RWPE2 (cell line): ENCODE data around the gene PMEPA1.
A peak's percentile ranks its signal among the peaks of the same experiment; 100 is the strongest.

Experiments used
- ATAC-seq: fragments of 200-7000 bp; cut with Tn5 transposase; 3 replicates; pipeline ENCODE4 v1.9.1; 2021; ENCODE audit warnings: low read depth
- DNase-seq: peaks from one replicate; pipeline ENCODE4 v3.0.0-alpha.2; 2020; ENCODE audit warnings: low spot score
- H3K27ac ChIP-seq: fragments of 450-650 bp; 2 replicates; pipeline ENCODE4 v1.5.1; 2017; ENCODE audit warnings: mild to moderate bottlenecking; ENCODE audit not compliant: poor library complexity, severe bottlenecking
- H3K27me3 ChIP-seq: fragments of 250-450 bp; sonication (Bioruptor Pico); 2 replicates; pipeline ENCODE4 v1.5.1; 2021; ENCODE audit warnings: mild to moderate bottlenecking, moderate library complexity; ENCODE audit not compliant: insufficient read depth, poor library complexity, severe bottlenecking
- H3K36me3 ChIP-seq: fragments of 250-450 bp; sonication (Bioruptor Pico); 2 replicates; pipeline ENCODE4 v1.5.1; 2020; ENCODE audit warnings: low read depth, mild to moderate bottlenecking, moderate library complexity
- H3K4me1 ChIP-seq: fragments of 250-450 bp; sonication (Bioruptor Pico); 2 replicates; pipeline ENCODE4 v1.5.1; 2021; ENCODE audit warnings: mild to moderate bottlenecking, moderate library complexity; ENCODE audit not compliant: insufficient read depth, poor library complexity, severe bottlenecking
- H3K4me3 ChIP-seq: fragments of 250-450 bp; sonication (Bioruptor Pico); 2 replicates; pipeline ENCODE4 v1.5.1; 2021; ENCODE audit warnings: mild to moderate bottlenecking, moderate library complexity; ENCODE audit not compliant: severe bottlenecking
- H3K9me3 ChIP-seq: fragments of 250-450 bp; sonication (Bioruptor Pico); 2 replicates; pipeline ENCODE4 v1.5.1; 2021; ENCODE audit warnings: mild to moderate bottlenecking, moderate library complexity; ENCODE audit not compliant: severe bottlenecking
- TF ChIP-seq, protein P1 (sequence below): fragments of 450-650 bp; IDR thresholded peaks from one replicate; pipeline ENCODE4 v1.5.1; 2017; ENCODE audit warnings: mild to moderate bottlenecking, moderate library complexity; ENCODE audit not compliant: poor library complexity, severe bottlenecking

PMEPA1 gene

DNA sequence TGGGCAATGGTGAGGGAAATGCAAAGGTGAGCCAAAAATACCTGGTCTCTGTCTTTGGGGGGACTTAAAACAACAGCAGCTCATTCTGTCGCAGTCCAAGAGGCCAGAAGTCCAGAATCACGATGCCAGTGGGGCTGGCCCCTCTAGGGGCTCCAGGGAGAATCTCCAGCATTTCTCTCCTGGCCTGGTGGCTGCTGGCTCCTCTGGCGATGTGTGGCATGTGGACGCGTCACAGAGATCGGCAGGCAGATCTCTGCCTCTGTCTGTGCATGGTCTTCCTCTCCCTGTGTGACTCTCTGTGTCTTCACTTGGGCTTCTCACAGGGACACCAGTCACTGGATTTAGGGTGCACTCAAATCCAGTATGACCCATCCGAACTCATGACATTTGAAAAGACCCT is 14.0 kb upstream of the PMEPA1 start:
- no peak overlapping the region for H3K4me3 ChIP-seq
- H3K4me1 ChIP-seq, result peaks cover 3% of the 10 kb centered on the region
- ATAC-seq (no peak), DNase-seq (no peak)
- H3K9me3 ChIP-seq, result no peaks in the 10 kb centered on the region
- H3K27ac ChIP-seq, result no peak overlapping the region
- H3K36me3 ChIP-seq, result no peaks in the 10 kb centered on the region
- TF ChIP-seq, protein P1, sequence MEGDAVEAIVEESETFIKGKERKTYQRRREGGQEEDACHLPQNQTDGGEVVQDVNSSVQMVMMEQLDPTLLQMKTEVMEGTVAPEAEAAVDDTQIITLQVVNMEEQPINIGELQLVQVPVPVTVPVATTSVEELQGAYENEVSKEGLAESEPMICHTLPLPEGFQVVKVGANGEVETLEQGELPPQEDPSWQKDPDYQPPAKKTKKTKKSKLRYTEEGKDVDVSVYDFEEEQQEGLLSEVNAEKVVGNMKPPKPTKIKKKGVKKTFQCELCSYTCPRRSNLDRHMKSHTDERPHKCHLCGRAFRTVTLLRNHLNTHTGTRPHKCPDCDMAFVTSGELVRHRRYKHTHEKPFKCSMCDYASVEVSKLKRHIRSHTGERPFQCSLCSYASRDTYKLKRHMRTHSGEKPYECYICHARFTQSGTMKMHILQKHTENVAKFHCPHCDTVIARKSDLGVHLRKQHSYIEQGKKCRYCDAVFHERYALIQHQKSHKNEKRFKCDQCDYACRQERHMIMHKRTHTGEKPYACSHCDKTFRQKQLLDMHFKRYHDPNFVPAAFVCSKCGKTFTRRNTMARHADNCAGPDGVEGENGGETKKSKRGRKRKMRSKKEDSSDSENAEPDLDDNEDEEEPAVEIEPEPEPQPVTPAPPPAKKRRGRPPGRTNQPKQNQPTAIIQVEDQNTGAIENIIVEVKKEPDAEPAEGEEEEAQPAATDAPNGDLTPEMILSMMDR, result no peak
- no peaks in the 10 kb centered on the region for H3K27me3 ChIP-seq

- H3K9me3 ChIP-seq, result no peaks in the 10 kb centered on the region
- no peak overlapping the region for H3K4me3 ChIP-seq
- ATAC-seq (no peak), DNase-seq (no peak)
- H3K27me3 ChIP-seq, result no peaks in the 10 kb centered on the region
- H3K36me3 ChIP-seq, result no peaks in the 10 kb centered on the region
- H3K4me1 ChIP-seq, result peaks cover 33% of the 10 kb centered on the region
- H3K27ac ChIP-seq, result no peak overlapping the region
- TF ChIP-seq, protein P1, result no peak
Measured at GRCh38 chr20:57719951-57720350, 10.1 kb upstream of the PMEPA1 start.

DNA sequence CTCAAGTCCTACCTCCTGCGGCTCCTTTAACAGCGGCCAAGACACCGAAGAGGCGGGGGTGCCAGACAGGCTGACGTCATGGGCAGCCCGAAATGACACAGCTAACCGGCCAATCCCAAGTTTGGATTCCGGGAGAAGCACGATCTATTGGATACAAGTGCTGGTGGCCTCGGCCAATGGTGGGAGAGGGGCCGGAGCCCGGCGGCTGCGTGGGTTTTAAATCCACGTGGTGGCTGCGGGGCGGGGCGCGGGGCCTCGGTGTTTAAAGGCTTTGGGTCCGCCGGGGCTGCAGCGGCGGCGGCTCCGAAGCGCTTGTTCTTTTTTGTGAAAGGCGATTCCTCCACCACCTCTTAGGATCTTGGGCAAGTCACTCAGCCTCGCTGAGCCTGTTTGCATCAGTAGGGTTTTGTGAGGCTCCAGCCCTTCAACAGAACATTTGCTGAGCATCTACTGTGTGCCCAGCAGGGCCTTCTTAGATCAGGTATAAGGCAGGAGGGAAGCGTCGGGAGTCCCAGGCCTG is 8.7 kb upstream of the PMEPA1 start:
- Histone ChIP-seq H3K36me3 (no peaks in the 10 kb centered on the region), H3K9me3 (no peaks in the 10 kb centered on the region), H3K27ac (peak overlapping the region; percentile 100), H3K4me3 (peak overlapping the region; percentile 26), H3K4me1 (peaks cover 44% of the 10 kb centered on the region), H3K27me3 (no peaks in the 10 kb centered on the region)
- TF ChIP-seq, protein P1, result no peak
- ATAC-seq, result peak; percentile 83
- DNase-seq, result peak; percentile 100

- Histone ChIP-seq H3K36me3 (no peaks in the 10 kb centered on the region), H3K9me3 (no peaks in the 10 kb centered on the region), H3K27me3 (no peaks in the 10 kb centered on the region), H3K4me3 (peak overlapping the region; percentile 0), H3K27ac (peak overlapping the region; percentile 100), H3K4me1 (peaks cover 52% of the 10 kb centered on the region)
- TF ChIP-seq, protein P1, result no peak
- ATAC-seq (peak; percentile 64), DNase-seq (no peak)
Measured at GRCh38 chr20:57717797-57718196, 8.0 kb upstream of the PMEPA1 start.

DNA sequence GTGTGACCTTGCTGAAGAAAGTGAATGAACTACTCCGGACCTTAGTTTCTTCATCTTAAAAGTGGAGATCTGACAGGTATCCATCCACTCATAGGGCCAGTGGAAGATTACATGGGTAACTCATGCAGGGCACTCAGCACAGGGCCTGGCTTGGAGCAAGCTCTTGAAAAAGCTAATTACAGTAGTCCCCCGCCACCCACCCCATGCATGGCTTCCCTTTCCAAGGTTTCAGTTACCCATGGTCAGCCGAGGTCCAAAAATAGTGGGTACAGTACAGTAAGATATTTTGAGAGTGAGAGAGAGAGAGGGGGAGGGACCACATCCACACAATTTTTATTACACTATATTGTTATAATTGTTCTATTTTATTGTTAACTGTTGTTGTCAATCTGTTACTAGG is 7.1 kb upstream of the PMEPA1 start:
- ATAC-seq, result no peak

More for the DNA sequence above, 7.1 kb upstream of the PMEPA1 start:
- TF ChIP-seq, protein P1, result no peak
- no peaks in the 10 kb centered on the region for H3K9me3 ChIP-seq
- H3K27me3 ChIP-seq, result no peaks in the 10 kb centered on the region
- H3K4me1 ChIP-seq, result peaks cover 57% of the 10 kb centered on the region
- peak overlapping the region; percentile 100 for H3K27ac ChIP-seq
- DNase-seq, result no peak
- no peaks in the 10 kb centered on the region for H3K36me3 ChIP-seq
- H3K4me3 ChIP-seq, result no peak overlapping the region
